DOHH2 (cell line): ENCODE measurements around the gene C1orf146.

ENCODE experiments used
- H3F3A ChIP-seq: fragments of 200-600 bp; sonication (generic), shearing (Covaris generic); 2 replicates; pipeline ENCODE4 v1.6.0; 2016; ENCODE audit warnings: antibody characterized with exemption, mild to moderate bottlenecking; ENCODE audit not compliant: control insufficient read depth, insufficient read depth
- H3K27ac ChIP-seq: fragments of 200-600 bp; sonication (generic); 2 replicates; pipeline ENCODE4 v1.5.1; 2014; ENCODE audit warnings: low read depth, mild to moderate bottlenecking, low read length, moderate library complexity
- H3K27me3 ChIP-seq: fragments of 200-600 bp; sonication (generic); 2 replicates; pipeline ENCODE4 v1.6.1; 2014; ENCODE audit warnings: mild to moderate bottlenecking, low read length, mixed read lengths; ENCODE audit not compliant: control insufficient read depth
- H3K36me3 ChIP-seq: fragments of 200-600 bp; sonication (generic); 2 replicates; pipeline ENCODE4 v1.6.1; 2014; ENCODE audit warnings: mild to moderate bottlenecking, low read length, moderate library complexity, mixed read lengths; ENCODE audit not compliant: control insufficient read depth
- H3K4me1 ChIP-seq: fragments of 200-600 bp; sonication (generic); 2 replicates; pipeline ENCODE4 v1.6.1; 2014; ENCODE audit warnings: mild to moderate bottlenecking, low read length, mixed read lengths; ENCODE audit not compliant: control insufficient read depth
- H3K4me2 ChIP-seq: fragments of 200-600 bp; sonication (generic); 2 replicates; pipeline ENCODE4 v1.6.0; 2014; ENCODE audit warnings: mild to moderate bottlenecking, low read length, moderate library complexity
- H3K4me3 ChIP-seq: fragments of 200-600 bp; sonication (generic); 2 replicates; pipeline ENCODE4 v1.5.1; 2014; ENCODE audit warnings: mild to moderate bottlenecking, low read length, mixed read lengths
- H3K79me2 ChIP-seq: fragments of 200-600 bp; sonication (generic); 2 replicates; pipeline ENCODE4 v1.6.1; 2014; ENCODE audit warnings: mild to moderate bottlenecking, low read length, mixed read lengths; ENCODE audit not compliant: control insufficient read depth
- H3K9me2 ChIP-seq: fragments of 200-600 bp; sonication (generic); replicated peaks from 2 replicates; pipeline ENCODE4 v1.6.1; 2014; ENCODE audit warnings: mild to moderate bottlenecking, low read length, mixed read lengths; ENCODE audit not compliant: control insufficient read depth
- H3K9me3 ChIP-seq: fragments of 200-600 bp; sonication (generic); 2 replicates; pipeline ENCODE4 v1.6.1; 2014; ENCODE audit warnings: antibody characterized with exemption, low read length, mixed read lengths; ENCODE audit not compliant: control insufficient read depth, insufficient read depth
- H4K20me1 ChIP-seq: fragments of 200-600 bp; sonication (generic); 2 replicates; pipeline ENCODE4 v1.6.0; 2014; ENCODE audit warnings: low read depth, mild to moderate bottlenecking, antibody characterized with exemption, low read length, moderate library complexity; ENCODE audit not compliant: control insufficient read depth, insufficient read depth
- CTCF ChIP-seq: fragments of 200-600 bp; sonication (generic); IDR thresholded peaks from one replicate; pipeline ENCODE4 v1.5.1; 2014; ENCODE audit warnings: antibody characterized with exemption, mild to moderate bottlenecking, low read depth, low read length; ENCODE audit not compliant: poor library complexity, severe bottlenecking
- EZH2phosphoT487 ChIP-seq: fragments of 200-600 bp; sonication (generic); IDR thresholded peaks from 2 replicates; pipeline ENCODE4 v1.6.1; 2017; ENCODE audit warnings: borderline replicate concordance, mild to moderate bottlenecking, antibody characterized with exemption, low read length, moderate library complexity, mixed read lengths

The C1orf146 gene

GRCh38 chr1:92219028-92219427 is 1.3 kb downstream of the C1orf146 start:
- Histone ChIP-seq H3K9me3 (no peaks in the 10 kb centered on the region), H3K79me2 (no peaks in the 10 kb centered on the region)
- TF ChIP-seq EZH2phosphoT487 = no peak
- no peak for TF ChIP-seq CTCF

GRCh38 chr1:92228401-92228800 is 10.7 kb downstream of the C1orf146 start:
- Histone ChIP-seq H3K4me1 (no peaks in the 10 kb centered on the region), H3K27ac (no peak overlapping the region), H3K4me2 (no peak overlapping the region), H3K36me3 (no peaks in the 10 kb centered on the region), H3K9me2 (no peaks in the 10 kb centered on the region), H3K27me3 (no peaks in the 10 kb centered on the region), H4K20me1 (no peaks in the 10 kb centered on the region), H3F3A (no peaks in the 10 kb centered on the region), H3K9me3 (no peaks in the 10 kb centered on the region), H3K79me2 (no peaks in the 10 kb centered on the region), H3K4me3 (no peak overlapping the region)
- TF ChIP-seq CTCF (no peak), EZH2phosphoT487 (no peak)

More at GRCh38 chr1:92219028-92219427, 1.3 kb downstream of the C1orf146 start:
- H3K27me3 ChIP-seq = no peaks in the 10 kb centered on the region
- no peaks in the 10 kb centered on the region for H3K9me2 ChIP-seq
- H3K4me1 ChIP-seq = no peaks in the 10 kb centered on the region
- H3K36me3 ChIP-seq = no peaks in the 10 kb centered on the region
- H3K4me2 ChIP-seq = no peak overlapping the region
- no peak overlapping the region for H3K4me3 ChIP-seq
- H3K27ac ChIP-seq = no peak overlapping the region
- no peaks in the 10 kb centered on the region for H3F3A ChIP-seq
- no peaks in the 10 kb centered on the region for H4K20me1 ChIP-seq

GRCh38 chr1:92230736-92231135 is 13.0 kb downstream of the C1orf146 start:
- Histone ChIP-seq H3K4me3 (no peak overlapping the region), H3K4me2 (no peak overlapping the region)

More at GRCh38 chr1:92230736-92231135, 13.0 kb downstream of the C1orf146 start:
- Histone ChIP-seq H3K4me1 (no peaks in the 10 kb centered on the region), H3K36me3 (no peaks in the 10 kb centered on the region), H4K20me1 (no peaks in the 10 kb centered on the region), H3K27me3 (no peaks in the 10 kb centered on the region), H3K79me2 (no peaks in the 10 kb centered on the region), H3K9me2 (no peaks in the 10 kb centered on the region), H3F3A (no peaks in the 10 kb centered on the region), H3K9me3 (no peaks in the 10 kb centered on the region), H3K27ac (no peak overlapping the region)
- TF ChIP-seq EZH2phosphoT487 (no peak), CTCF (no peak)
